ENCODE data around the gene TFB1M. TPM values are rescaled to one million over a fixed set of nuclear protein-coding genes. Genes with fewer than 3 reads are reported as not detected.

Gene TFB1M
- total and polyA plus RNA-seq, 5 donors from 2014 or later = 10.5 to 26.5 (median 17.7) TPM

- Mint-ChIP-seq H3K27me3 (no peaks in the 10 kb centered on the region), H3K4me1 (peaks cover 6 to 14% (median 14%) of the 10 kb centered on the region in 4 donors), H3K27ac (peak overlapping the region; percentile 57 to 77 (median 64)), H3K9me3 (peaks cover 0 to 2% (median 0%) of the 10 kb centered on the region in 7 donors), H3K4me3 (no peak overlapping the region), H3K36me3 (peaks cover 46% of the 10 kb centered on the region)
- H3K9me3 ChIP-seq (ENCODE audit: control insufficient read depth in 2 of 2, low read length in 2 of 2) = no peaks in the 10 kb centered on the region
- no peaks in the 10 kb centered on the region for H3K27me3 ChIP-seq (ENCODE audit: control insufficient read depth, insufficient read depth, low read length)
- no peaks in the 10 kb centered on the region for H3K4me1 ChIP-seq (ENCODE audit: control insufficient read depth, insufficient read depth, low read length, poor library complexity, severe bottlenecking)
- DNase-seq (no peak), ATAC-seq (ENCODE audit: low read depth in 2 of 2) (no peak)
- H3K4me3 ChIP-seq (ENCODE audit: low read depth, low read length) = no peak overlapping the region
- peaks cover 48% of the 10 kb centered on the region for H3K36me3 ChIP-seq (ENCODE audit: control insufficient read depth, insufficient read depth, low read length)
- H3K27ac ChIP-seq (ENCODE audit: insufficient read depth, low read length, poor library complexity, severe bottlenecking) = no peak overlapping the region
Observed at GRCh38 chr6:155261111-155261900, 53.0 kb downstream of the TFB1M start.

GRCh38 chr6:155260686-155261085, 53.6 kb downstream of the TFB1M start:
- Mint-ChIP-seq H3K27ac (peak overlapping the region; percentile 57 to 77 (median 64)), H3K4me3 (no peak overlapping the region), H3K27me3 (no peaks in the 10 kb centered on the region), H3K9me3 (peaks cover 0 to 2% (median 0%) of the 10 kb centered on the region in 7 donors), H3K36me3 (peaks cover 40% of the 10 kb centered on the region), H3K4me1 (peaks cover 6 to 14% (median 14%) of the 10 kb centered on the region in 4 donors)
- Histone ChIP-seq H3K27me3 (ENCODE audit: control insufficient read depth, insufficient read depth, low read length) (no peaks in the 10 kb centered on the region), H3K27ac (ENCODE audit: insufficient read depth, low read length, poor library complexity, severe bottlenecking) (no peak overlapping the region), H3K9me3 (ENCODE audit: control insufficient read depth in 2 of 2, low read length in 2 of 2) (no peaks in the 10 kb centered on the region), H3K4me3 (ENCODE audit: low read depth, low read length) (no peak overlapping the region), H3K4me1 (ENCODE audit: control insufficient read depth, insufficient read depth, low read length, poor library complexity, severe bottlenecking) (no peaks in the 10 kb centered on the region), H3K36me3 (ENCODE audit: control insufficient read depth, insufficient read depth, low read length) (peaks cover 53% of the 10 kb centered on the region)
- DNase-seq (no peak), ATAC-seq (ENCODE audit: low read depth in 2 of 2) (no peak)

- Mint-ChIP-seq H3K9me3 (peaks cover 0 to 2% (median 0%) of the 10 kb centered on the region in 7 donors), H3K27me3 (no peaks in the 10 kb centered on the region), H3K27ac (peak overlapping the region in 1 of 3 donors; percentile 22), H3K4me3 (no peak overlapping the region), H3K36me3 (peaks cover 40% of the 10 kb centered on the region), H3K4me1 (peaks cover 6 to 14% (median 12%) of the 10 kb centered on the region in 4 donors)
- Histone ChIP-seq H3K27me3 (ENCODE audit: control insufficient read depth, insufficient read depth, low read length) (no peaks in the 10 kb centered on the region), H3K9me3 (ENCODE audit: control insufficient read depth in 2 of 2, low read length in 2 of 2) (no peaks in the 10 kb centered on the region), H3K27ac (ENCODE audit: insufficient read depth, low read length, poor library complexity, severe bottlenecking) (no peak overlapping the region), H3K4me1 (ENCODE audit: control insufficient read depth, insufficient read depth, low read length, poor library complexity, severe bottlenecking) (no peaks in the 10 kb centered on the region), H3K4me3 (ENCODE audit: low read depth, low read length) (no peak overlapping the region), H3K36me3 (ENCODE audit: control insufficient read depth, insufficient read depth, low read length) (peaks cover 57% of the 10 kb centered on the region)
- ATAC-seq (ENCODE audit: low read depth in 2 of 2) = no peak
- no peak for DNase-seq
Observed at GRCh38 chr6:155259897-155260296, 54.4 kb downstream of the TFB1M start.

GRCh38 chr6:155259204-155259603, 55.1 kb downstream of the TFB1M start:
- no peak for ATAC-seq (ENCODE audit: low read depth in 2 of 2)
- no peak overlapping the region for H3K4me3 ChIP-seq (ENCODE audit: low read depth, low read length)
- no peaks in the 10 kb centered on the region for H3K4me1 ChIP-seq (ENCODE audit: control insufficient read depth, insufficient read depth, low read length, poor library complexity, severe bottlenecking)
- H3K4me3 Mint-ChIP-seq = no peak overlapping the region
- H3K36me3 Mint-ChIP-seq = peaks cover 43% of the 10 kb centered on the region
- H3K27ac Mint-ChIP-seq = no peak overlapping the region
- no peak for DNase-seq
- peaks cover 62% of the 10 kb centered on the region for H3K36me3 ChIP-seq (ENCODE audit: control insufficient read depth, insufficient read depth, low read length)
- H3K4me1 Mint-ChIP-seq = peaks cover 6 to 14% (median 8%) of the 10 kb centered on the region in 4 donors
- peaks cover 0 to 2% (median 0%) of the 10 kb centered on the region in 7 donors for H3K9me3 Mint-ChIP-seq
- no peaks in the 10 kb centered on the region for H3K9me3 ChIP-seq (ENCODE audit: control insufficient read depth in 2 of 2, low read length in 2 of 2)
- no peak overlapping the region for H3K27ac ChIP-seq (ENCODE audit: insufficient read depth, low read length, poor library complexity, severe bottlenecking)
- H3K27me3 Mint-ChIP-seq = no peaks in the 10 kb centered on the region
- no peaks in the 10 kb centered on the region for H3K27me3 ChIP-seq (ENCODE audit: control insufficient read depth, insufficient read depth, low read length)

- Mint-ChIP-seq H3K27me3 (no peaks in the 10 kb centered on the region), H3K36me3 (peaks cover 55% of the 10 kb centered on the region), H3K9me3 (peaks cover 0 to 2% (median 0%) of the 10 kb centered on the region in 7 donors), H3K4me3 (no peak overlapping the region), H3K4me1 (peaks cover 3 to 12% (median 7%) of the 10 kb centered on the region in 4 donors), H3K27ac (peak overlapping the region in 1 of 3 donors; percentile 33)
- peaks cover 72% of the 10 kb centered on the region for H3K36me3 ChIP-seq (ENCODE audit: control insufficient read depth, insufficient read depth, low read length)
- H3K27ac ChIP-seq (ENCODE audit: insufficient read depth, low read length, poor library complexity, severe bottlenecking) = no peak overlapping the region
- DNase-seq = no peak
- no peaks in the 10 kb centered on the region for H3K9me3 ChIP-seq (ENCODE audit: control insufficient read depth in 2 of 2, low read length in 2 of 2)
- H3K4me1 ChIP-seq (ENCODE audit: control insufficient read depth, insufficient read depth, low read length, poor library complexity, severe bottlenecking) = no peaks in the 10 kb centered on the region
- ATAC-seq (ENCODE audit: low read depth in 2 of 2) = no peak
- H3K4me3 ChIP-seq (ENCODE audit: low read depth, low read length) = no peak overlapping the region
- H3K27me3 ChIP-seq (ENCODE audit: control insufficient read depth, insufficient read depth, low read length) = no peaks in the 10 kb centered on the region
Observed at GRCh38 chr6:155257796-155258195, 56.5 kb downstream of the TFB1M start.

- Histone ChIP-seq H3K27me3 (ENCODE audit: control insufficient read depth, insufficient read depth, low read length) (no peaks in the 10 kb centered on the region), H3K4me1 (ENCODE audit: control insufficient read depth, insufficient read depth, low read length, poor library complexity, severe bottlenecking) (no peaks in the 10 kb centered on the region), H3K4me3 (ENCODE audit: low read depth, low read length) (no peak overlapping the region), H3K9me3 (ENCODE audit: control insufficient read depth in 2 of 2, low read length in 2 of 2) (no peaks in the 10 kb centered on the region), H3K36me3 (ENCODE audit: control insufficient read depth, insufficient read depth, low read length) (peaks cover 73% of the 10 kb centered on the region), H3K27ac (ENCODE audit: insufficient read depth, low read length, poor library complexity, severe bottlenecking) (no peak overlapping the region)
- ATAC-seq (ENCODE audit: low read depth in 2 of 2) (no peak), DNase-seq (no peak)
- peaks cover 48% of the 10 kb centered on the region for H3K36me3 Mint-ChIP-seq
- H3K4me3 Mint-ChIP-seq = no peak overlapping the region
- peaks cover 0 to 5% (median under 1%) of the 10 kb centered on the region in 4 donors for H3K4me1 Mint-ChIP-seq
- no peaks in the 10 kb centered on the region for H3K27me3 Mint-ChIP-seq
- H3K9me3 Mint-ChIP-seq = peaks cover 0 to 2% (median 0%) of the 10 kb centered on the region in 7 donors
- peak overlapping the region in 1 of 3 donors; percentile 67 for H3K27ac Mint-ChIP-seq
Observed at GRCh38 chr6:155256122-155256795, 58.0 kb downstream of the TFB1M start.

GRCh38 chr6:155254139-155254538, 60.1 kb downstream of the TFB1M start:
- H3K9me3 ChIP-seq (ENCODE audit: control insufficient read depth in 2 of 2, low read length in 2 of 2) = no peaks in the 10 kb centered on the region
- peaks cover 63% of the 10 kb centered on the region for H3K36me3 ChIP-seq (ENCODE audit: control insufficient read depth, insufficient read depth, low read length)
- no peaks in the 10 kb centered on the region for H3K27me3 Mint-ChIP-seq
- no peaks in the 10 kb centered on the region for H3K27me3 ChIP-seq (ENCODE audit: control insufficient read depth, insufficient read depth, low read length)
- H3K27ac Mint-ChIP-seq = no peak overlapping the region
- H3K4me3 Mint-ChIP-seq = no peak overlapping the region
- H3K36me3 Mint-ChIP-seq = peaks cover 57% of the 10 kb centered on the region
- ATAC-seq (ENCODE audit: low read depth in 2 of 2) (no peak), DNase-seq (no peak)
- H3K4me3 ChIP-seq (ENCODE audit: low read depth, low read length) = no peak overlapping the region
- no peak overlapping the region for H3K27ac ChIP-seq (ENCODE audit: insufficient read depth, low read length, poor library complexity, severe bottlenecking)
- H3K9me3 Mint-ChIP-seq = peaks cover 0 to 2% (median 0%) of the 10 kb centered on the region in 7 donors
- H3K4me1 Mint-ChIP-seq = peaks cover 0 to 5% (median 0%) of the 10 kb centered on the region in 4 donors
- H3K4me1 ChIP-seq (ENCODE audit: control insufficient read depth, insufficient read depth, low read length, poor library complexity, severe bottlenecking) = no peaks in the 10 kb centered on the region
